AG08396 (cell line): ENCODE measurements around the gene CCN5.

Experiments
- DNase-seq: peaks from one replicate; pipeline ENCODE4 v3.0.0; 2012; ENCODE audit warnings: low spot score, mixed read lengths

CCN5 gene

DNA sequence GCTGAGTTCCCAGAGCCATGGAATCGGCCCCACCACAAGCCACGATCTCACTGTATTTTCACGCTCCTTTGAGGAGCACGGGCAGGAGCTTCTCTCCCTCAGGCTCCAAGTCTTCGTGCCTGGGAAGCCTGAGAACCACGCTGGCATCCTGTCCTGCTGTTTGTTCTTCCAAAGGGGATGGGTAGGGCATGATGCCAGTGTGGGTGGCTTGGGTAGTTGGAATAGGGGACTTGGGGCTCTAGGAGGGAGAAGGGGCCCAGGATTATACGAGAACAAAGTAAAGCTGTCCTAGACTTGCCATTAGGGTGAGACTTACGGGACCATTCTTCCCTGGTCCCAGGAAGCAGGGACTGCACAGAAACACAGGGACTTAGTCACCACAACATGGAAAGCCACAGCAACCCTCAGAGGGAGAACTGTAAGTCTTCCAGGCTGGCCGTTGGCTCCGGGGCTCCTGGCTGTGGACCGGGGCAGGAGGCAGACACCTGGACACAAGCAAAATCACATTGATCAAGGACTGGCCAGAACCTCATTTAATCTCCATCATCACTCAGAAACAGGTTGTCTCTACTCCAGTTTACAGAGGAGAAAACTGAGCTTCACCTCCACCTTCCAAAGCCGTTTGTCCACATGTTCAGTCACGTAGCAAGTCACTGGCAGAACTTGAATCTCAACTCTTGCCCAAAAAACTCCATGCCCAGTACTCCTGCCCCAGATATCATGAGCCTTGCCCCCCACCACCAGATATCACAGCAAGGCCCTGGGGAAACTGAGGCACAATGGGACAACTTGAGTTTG is 1.3 kb downstream of the CCN5 start:
- no peak for DNase-seq

DNA sequence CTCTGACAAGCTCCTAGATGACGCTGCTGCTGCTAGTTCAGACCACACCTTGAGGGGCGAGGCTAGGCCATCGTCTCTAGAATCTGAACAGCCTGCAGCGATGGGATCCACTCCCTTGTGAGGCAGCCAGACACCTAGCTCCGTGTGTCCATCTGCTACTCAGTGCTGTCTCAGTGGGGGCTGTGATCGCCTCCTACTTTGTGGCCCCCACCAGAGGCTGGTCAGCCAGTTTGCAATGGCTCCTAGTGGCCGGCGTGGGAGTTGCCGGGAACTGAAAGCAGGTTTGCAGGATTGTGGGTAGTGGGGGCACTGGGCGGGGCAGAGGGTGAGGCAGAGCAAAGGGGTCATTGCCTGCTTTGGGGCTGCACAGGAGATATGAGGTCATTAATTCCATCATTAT is 2.8 kb downstream of the CCN5 start:
- DNase-seq: no peak

GRCh38 chr20:44719841-44720240 is 4.7 kb downstream of the CCN5 start:
- no peak for DNase-seq

DNA sequence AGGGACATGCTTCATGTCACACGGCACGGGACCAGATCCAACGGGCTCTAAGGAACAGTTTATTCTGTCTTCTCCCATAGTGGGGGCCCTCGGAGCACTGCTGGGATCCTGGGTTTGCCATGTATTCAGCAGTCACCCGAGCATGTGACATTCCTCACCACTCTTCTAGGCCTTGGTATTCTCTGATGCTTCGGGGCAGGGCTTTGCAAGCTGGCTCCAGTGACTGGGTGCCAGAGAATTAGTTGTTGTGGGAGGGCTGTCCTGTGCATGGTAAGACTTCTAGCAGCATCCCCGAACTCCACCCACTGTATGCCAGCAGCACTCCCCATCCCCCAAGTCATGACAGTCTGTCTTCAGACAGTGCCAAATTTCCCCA is 5.4 kb downstream of the CCN5 start:
- DNase-seq: peak; percentile 82

DNA sequence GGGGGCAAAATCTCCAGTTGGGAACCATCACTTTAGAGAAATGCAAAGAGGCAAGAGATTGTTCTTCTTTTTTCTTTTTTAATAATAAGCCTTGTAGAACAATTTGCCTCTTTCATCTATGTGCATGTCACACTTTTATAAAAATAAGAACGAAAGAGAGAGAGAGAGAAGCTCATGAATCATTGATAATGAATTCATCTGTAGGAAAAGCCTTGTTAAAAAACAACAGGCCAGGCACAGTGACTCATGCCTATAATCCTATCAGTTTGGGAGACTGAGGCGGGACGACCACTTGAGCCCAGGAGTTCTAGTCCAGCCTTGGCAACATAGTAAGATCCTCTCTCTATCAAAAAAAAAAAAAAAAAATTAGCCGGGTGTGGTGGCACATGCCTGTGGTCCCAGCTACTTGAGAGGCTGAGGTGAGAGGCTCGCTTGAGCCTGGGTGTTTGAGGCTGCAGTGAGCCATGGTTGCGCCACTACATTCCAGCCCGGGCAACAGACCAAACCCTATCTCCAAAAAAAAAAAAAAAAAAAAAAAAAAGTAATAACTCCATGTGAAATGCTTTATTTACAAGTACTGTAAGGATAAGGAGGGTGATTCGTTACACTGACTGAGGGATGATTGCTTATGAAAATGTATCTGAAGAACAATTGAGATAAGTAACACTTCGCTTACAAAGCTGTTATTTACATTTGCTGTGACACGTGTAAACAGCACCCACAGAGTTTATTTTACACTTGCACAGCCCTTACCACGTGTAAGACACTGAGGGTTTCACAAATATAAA is 6.0 kb downstream of the CCN5 start:
- DNase-seq: peak; percentile 64

- DNase-seq: no peak
Observed at GRCh38 chr20:44721785-44722054, 6.6 kb downstream of the CCN5 start.

DNA sequence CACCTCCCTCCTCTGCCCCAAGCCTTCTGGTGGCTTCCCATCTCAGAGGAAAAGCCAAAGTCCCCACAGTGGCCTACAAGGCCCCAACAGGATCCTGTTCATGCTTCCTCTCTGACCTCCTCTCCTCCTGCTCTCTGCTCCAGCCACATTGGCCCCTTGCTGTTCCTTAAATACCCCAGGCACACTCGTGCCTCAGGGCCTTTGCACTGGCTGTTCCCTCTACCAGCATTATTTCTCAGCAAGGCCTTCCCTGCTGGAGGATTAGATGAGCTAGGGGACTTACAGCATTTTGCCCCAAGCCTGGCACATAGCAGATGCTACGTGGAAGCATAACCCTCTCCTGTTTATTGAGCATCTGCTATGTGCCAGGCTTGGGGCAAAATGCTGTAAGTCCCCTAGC is 7.8 kb downstream of the CCN5 start:
- no peak for DNase-seq

DNA sequence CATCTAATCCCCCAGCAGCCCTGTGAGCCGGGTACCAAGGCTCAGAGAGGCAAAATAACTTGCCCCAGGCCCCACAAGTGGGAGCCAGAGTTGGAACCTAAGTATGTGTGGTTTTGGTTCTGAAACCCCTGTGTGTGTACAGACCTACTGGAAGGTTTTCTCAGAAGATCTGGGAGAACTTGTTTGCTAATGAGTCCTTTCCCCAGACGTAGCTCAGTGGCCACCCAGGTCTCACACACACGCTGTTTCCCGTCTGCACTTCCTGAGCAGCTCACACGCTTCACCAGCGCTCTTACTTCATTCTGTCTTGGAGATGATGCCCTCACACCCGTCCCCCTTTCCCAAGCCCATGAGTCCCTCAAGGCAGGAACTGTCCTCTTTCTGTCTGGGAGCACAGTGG is 8.2 kb downstream of the CCN5 start:
- no peak for DNase-seq

DNA sequence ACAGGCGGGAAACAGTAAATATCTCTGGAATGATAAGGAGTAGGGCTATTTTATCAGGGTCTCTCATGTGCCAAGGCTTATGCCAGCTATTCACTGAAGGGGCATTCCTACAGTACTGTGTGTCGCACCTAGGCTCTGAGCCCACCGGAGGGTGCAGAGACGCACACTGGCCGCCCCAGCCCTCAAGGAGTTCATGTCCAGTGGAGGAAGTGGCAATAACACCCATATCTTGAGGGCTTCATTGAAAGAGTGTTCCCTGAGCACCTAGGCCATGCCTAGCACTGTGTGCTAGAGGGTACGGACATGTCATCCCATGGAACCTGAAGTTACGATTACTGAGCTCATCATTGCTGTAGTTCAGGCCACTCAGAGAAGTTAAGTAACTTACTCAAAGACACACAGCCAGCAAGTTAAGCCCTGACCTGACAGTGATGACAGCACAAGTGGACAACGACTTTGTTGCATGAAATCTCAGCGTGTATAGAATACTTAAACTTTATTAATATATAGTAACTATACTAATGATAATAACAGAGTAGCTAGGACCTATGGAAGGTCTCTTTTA is 8.7 kb downstream of the CCN5 start:
- DNase-seq: no peak

GRCh38 chr20:44724423-44725091 is 9.4 kb downstream of the CCN5 start:
- DNase-seq: no peak

DNA sequence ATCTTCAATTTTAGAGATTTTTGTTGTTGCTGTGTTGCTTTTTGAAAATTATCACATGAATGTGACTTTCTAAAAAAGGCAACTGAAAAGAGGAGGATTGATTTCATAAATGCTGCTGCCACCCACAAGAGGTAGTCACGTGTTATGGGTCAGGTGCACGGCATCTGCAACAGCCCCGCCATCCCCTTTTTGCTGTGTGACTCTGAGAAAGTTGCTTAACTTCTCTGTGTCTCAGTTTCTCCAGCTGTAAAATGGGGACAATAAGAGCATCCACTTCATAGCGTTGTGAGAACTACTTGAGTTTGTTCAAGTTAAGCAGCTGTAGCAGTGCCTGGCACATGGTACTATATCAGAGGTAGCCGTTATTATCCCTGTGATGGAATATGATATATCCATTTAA is 10.7 kb downstream of the CCN5 start:
- DNase-seq: no peak

DNA sequence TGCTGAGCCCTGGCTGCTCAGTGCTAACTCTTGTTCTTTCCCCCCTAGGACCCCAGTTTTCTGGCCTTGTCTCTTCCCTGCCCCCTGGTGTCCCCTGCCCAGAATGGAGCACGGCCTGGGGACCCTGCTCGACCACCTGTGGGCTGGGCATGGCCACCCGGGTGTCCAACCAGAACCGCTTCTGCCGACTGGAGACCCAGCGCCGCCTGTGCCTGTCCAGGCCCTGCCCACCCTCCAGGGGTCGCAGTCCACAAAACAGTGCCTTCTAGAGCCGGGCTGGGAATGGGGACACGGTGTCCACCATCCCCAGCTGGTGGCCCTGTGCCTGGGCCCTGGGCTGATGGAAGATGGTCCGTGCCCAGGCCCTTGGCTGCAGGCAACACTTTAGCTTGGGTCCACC is 11.9 kb downstream of the CCN5 start:
- no peak for DNase-seq

DNA sequence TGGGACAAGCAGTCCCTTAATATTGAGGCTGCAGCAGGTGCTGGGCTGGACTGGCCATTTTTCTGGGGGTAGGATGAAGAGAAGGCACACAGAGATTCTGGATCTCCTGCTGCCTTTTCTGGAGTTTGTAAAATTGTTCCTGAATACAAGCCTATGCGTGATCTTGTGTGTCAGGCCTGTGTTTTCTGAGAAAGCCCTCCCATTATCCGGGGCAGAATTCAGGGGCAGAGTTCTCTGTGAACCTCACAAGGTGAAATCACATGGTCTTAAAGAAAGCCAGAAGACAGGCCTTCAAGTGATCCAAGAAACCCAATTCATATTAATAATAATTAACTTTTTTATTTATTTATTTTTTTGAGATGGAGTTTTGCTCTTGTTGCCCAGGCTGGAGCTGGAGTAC is 12.5 kb downstream of the CCN5 start:
- DNase-seq: no peak

- DNase-seq: peak; percentile 85
Observed at GRCh38 chr20:44728801-44729443, 13.8 kb downstream of the CCN5 start.

- DNase-seq: no peak
Observed at GRCh38 chr20:44730441-44730840, 15.3 kb downstream of the CCN5 start.

- DNase-seq: no peak
Observed at GRCh38 chr20:44731657-44732056, 16.5 kb downstream of the CCN5 start.

DNA sequence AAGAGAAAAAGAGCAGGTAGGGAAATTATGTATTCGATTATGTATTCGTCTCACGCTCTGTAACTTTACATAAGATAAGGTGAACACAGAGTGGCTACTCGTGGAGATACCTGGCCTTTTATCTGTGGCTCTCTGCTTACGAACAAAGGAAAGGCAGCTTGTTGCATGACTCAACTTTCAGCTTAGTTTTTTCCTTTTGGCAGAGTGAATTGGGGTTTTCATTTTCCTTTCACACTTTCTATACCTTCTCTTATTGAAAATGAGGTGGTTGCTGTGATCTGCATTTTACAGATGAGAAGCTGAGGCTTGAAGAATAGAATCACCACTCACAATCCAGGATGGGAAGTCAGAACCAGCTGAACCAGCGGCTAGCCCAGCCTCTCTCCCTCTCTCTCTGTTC is 17.2 kb downstream of the CCN5 start:
- DNase-seq: no peak

GRCh38 chr20:44733341-44734069 is 18.3 kb downstream of the CCN5 start:
- peak; percentile 74 for DNase-seq

- DNase-seq: peak; percentile 73
Observed at GRCh38 chr20:44734938-44735337, 19.8 kb downstream of the CCN5 start.

DNA sequence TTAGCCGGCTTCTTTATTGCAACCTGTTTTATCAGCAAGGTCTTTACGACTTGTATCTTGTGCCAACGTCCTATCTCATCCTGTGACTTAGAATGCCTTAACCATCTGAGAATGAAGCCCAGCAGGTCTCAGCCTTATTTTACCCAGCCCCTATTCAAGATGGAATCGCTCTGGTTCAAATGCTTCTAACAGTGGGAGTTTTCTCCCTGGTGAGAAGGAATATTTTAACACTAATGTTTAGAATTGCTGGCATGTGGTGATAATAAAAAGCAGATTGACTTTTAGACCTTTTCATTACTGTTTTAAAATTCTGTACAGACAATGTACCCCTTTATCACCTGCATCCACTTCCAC is 20.6 kb downstream of the CCN5 start:
- no peak for DNase-seq

DNA sequence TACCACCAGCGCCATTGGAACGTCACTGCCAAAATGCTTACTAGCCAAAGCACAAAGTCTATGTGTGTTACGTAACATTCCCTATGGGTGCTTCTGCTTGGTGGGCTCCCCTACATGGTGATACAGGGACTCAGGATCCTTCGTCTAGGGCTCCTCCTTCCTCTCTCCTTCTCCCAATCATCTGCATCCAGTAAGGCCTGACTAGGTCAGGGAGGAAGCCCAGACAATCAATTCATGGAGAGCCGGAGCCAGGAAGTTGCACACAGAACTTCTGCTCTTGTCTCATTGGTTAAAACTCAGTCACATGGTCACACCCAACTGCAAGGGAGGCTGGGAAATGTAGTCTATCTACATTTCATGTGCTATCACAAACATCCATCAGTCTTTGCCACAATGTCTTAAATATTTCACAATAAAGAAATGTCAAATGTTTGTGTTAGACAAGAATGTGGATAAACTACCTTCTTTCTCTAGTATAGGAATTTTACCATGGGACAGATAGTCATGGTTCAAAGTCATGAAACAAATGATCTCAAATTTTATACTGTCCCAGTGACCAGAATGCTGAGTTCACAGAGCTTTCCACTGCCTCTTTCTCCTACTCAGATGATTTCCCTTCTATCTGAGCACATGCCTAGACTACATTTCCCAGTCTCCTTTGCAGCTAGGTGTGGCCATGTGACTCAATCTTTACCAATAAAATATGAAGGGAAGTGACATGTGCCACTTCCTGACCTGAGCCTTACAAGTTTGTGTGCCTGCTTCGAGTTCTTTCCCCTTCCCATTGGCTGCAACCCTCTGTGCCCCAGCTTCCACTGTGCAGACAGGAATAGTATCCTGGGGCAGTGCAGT is 21.2 kb downstream of the CCN5 start:
- DNase-seq: peak; percentile 68
